CD14-positive monocyte (primary cell): ENCODE results near the gene NKAP. TPM values are rescaled to one million over a fixed set of nuclear protein-coding genes. Genes with fewer than 3 reads are reported as not detected.

Experiments
- DNase-seq, 3 donors: peaks; one replicate each; pipeline ENCODE4 v3.0.0-alpha.2; 2011 to 2022
- H2AFZ ChIP-seq: 2 replicates; pipeline ENCODE4 v1.6.0; 2012; ENCODE audit warnings: mild to moderate bottlenecking, low read depth, low read length, inconsistent platforms; ENCODE audit not compliant: insufficient read depth, poor library complexity, severe bottlenecking
- H3K27ac ChIP-seq, 2 donors: 1 replicate in 1 of 2; 2 replicates in 1 of 2; pipeline ENCODE4 v1.5.1; 2012 to 2013; ENCODE audit warnings: low read length in 2 of 2, control low read depth in 1 of 2, inconsistent platforms in 1 of 2, low read depth in 1 of 2, mild to moderate bottlenecking in 1 of 2
- H3K27me3 ChIP-seq, 2 donors: one replicate each; pipeline versions ENCODE4 v1.6.0 to v1.6.1; 2011 to 2013; ENCODE audit warnings: low read length in 2 of 2; ENCODE audit not compliant: control insufficient read depth in 2 of 2, insufficient read depth in 2 of 2
- H3K36me3 ChIP-seq, 2 donors: replicated peaks in 1 of 2; 1 replicate in 1 of 2; 2 replicates in 1 of 2; pipeline versions ENCODE4 v1.5.1 to v1.6.1; 2012 to 2013; ENCODE audit warnings: low read length in 2 of 2, control low read depth in 1 of 2, inconsistent platforms in 1 of 2, mild to moderate bottlenecking in 1 of 2; ENCODE audit not compliant: insufficient read depth in 2 of 2, control insufficient read depth in 1 of 2
- H3K4me1 ChIP-seq, 2 donors: 1 replicate in 1 of 2; 2 replicates in 1 of 2; pipeline versions ENCODE4 v1.5.1 to v1.6.1; 2012 to 2013; ENCODE audit warnings: low read length in 2 of 2, control low read depth in 1 of 2, inconsistent platforms in 1 of 2, mild to moderate bottlenecking in 1 of 2, moderate library complexity in 1 of 2; ENCODE audit not compliant: insufficient read depth in 2 of 2, control insufficient read depth in 1 of 2
- H3K4me2 ChIP-seq: replicated peaks from 2 replicates; pipeline ENCODE3; 2012; ENCODE audit warnings: low read length, moderate library complexity, mild to moderate bottlenecking; ENCODE audit not compliant: poor library complexity, severe bottlenecking; ENCODE audit errors: extremely low read depth
- H3K4me3 ChIP-seq, 3 experiments: fragments of 200-600 bp in 1 of 3; sonication (generic) in 1 of 3; replicated peaks in 1 of 3; 1 replicate in 2 of 3; 2 replicates in 1 of 3; pipeline ENCODE4 v1.5.1; 2011 to 2013; ENCODE audit warnings: low read length in 3 of 3, mild to moderate bottlenecking in 3 of 3, control low read depth in 2 of 3, low read depth in 2 of 3, inconsistent platforms in 1 of 3, moderate library complexity in 1 of 3
- H3K79me2 ChIP-seq: 2 replicates; pipeline ENCODE4 v1.6.0; 2012; ENCODE audit warnings: mild to moderate bottlenecking, control low read depth, inconsistent platforms, low read length, moderate library complexity; ENCODE audit not compliant: insufficient read depth
- H3K9ac ChIP-seq: 2 replicates; pipeline ENCODE4 v1.6.0; 2017; ENCODE audit warnings: low read length, mild to moderate bottlenecking; ENCODE audit not compliant: insufficient read depth, poor library complexity, severe bottlenecking
- H3K9me3 ChIP-seq, 2 donors: replicated peaks in 1 of 2; 1 replicate in 1 of 2; 2 replicates in 1 of 2; pipeline versions ENCODE4 v1.5.1 to v1.6.1; 2012 to 2013; ENCODE audit warnings: low read length in 2 of 2, control low read depth in 1 of 2; ENCODE audit not compliant: control insufficient read depth in 1 of 2, insufficient read depth in 1 of 2
- H4K20me1 ChIP-seq: 2 replicates; pipeline ENCODE4 v1.6.0; 2012; ENCODE audit warnings: mild to moderate bottlenecking, low read length, control low read depth, moderate library complexity; ENCODE audit not compliant: insufficient read depth
- H3K27ac Mint-ChIP-seq, 7 donors: one replicate each; pipeline ENCODE4 v1.8.0; 2020; ENCODE audit warnings: mild to moderate bottlenecking in 7 of 7, mixed read lengths in 7 of 7, moderate library complexity in 6 of 7, inconsistent platforms in 2 of 7
- H3K27me3 Mint-ChIP-seq, 3 donors: one replicate each; pipeline ENCODE4 v1.8.0; 2021 to 2022; ENCODE audit warnings: low read depth in 3 of 3, mild to moderate bottlenecking in 3 of 3, mixed read lengths in 3 of 3, moderate library complexity in 3 of 3, inconsistent platforms in 1 of 3
- H3K36me3 Mint-ChIP-seq, 2 donors: one replicate each; pipeline ENCODE4 v1.8.0; 2020; ENCODE audit warnings: mixed read lengths in 2 of 2, inconsistent platforms in 1 of 2, mild to moderate bottlenecking in 1 of 2
- H3K4me1 Mint-ChIP-seq: one replicate; pipeline ENCODE4 v1.8.0; 2020; ENCODE audit warnings: mild to moderate bottlenecking, mixed read lengths
- H3K4me3 Mint-ChIP-seq, 2 donors: one replicate each; pipeline ENCODE4 v1.8.0; 2020; ENCODE audit warnings: mild to moderate bottlenecking in 2 of 2, mixed read lengths in 2 of 2, moderate library complexity in 1 of 2
- H3K9me3 Mint-ChIP-seq, 7 donors: one replicate each; pipeline ENCODE4 v1.8.0; 2020 to 2022; ENCODE audit warnings: mixed read lengths in 7 of 7, mild to moderate bottlenecking in 6 of 7, moderate library complexity in 6 of 7, inconsistent platforms in 2 of 7
- WGBS: methylation state at CpG from one replicate; pipeline ENCODE4 v1.1.5; 2013; ENCODE audit warnings: missing lambda C conversion rate; ENCODE audit not compliant: insufficient coverage; 5-methylcytosine and 5-hydroxymethylcytosine counted together
- intact Hi-C, 2 donors: fragments of 100-400 bp; cut with micrococcal nuclease; formaldehyde crosslinking; loops; one replicate each; pipeline versions ENCODE4 v1.15.0 to v1.15.1; 2023
- polyA plus RNA-seq, 3 donors: library from polyadenylated mRNA; depleted of rRNA in 1 of 3; unstranded in 2 of 3; stranded (reverse) in 1 of 3; fragments of 300-500 nt in 2 of 3; fragments of >200 nt in 1 of 3; fragmentation: Illumina TruSeq in 2 of 3; gene quantifications; 1 replicate in 2 of 3; 2 replicates in 1 of 3; pipeline ENCODE4 v1.2.3, GENCODE V29; 2012 to 2021
- TF ChIP-seq, protein P1 (sequence below): fragments of 200-600 bp; IDR thresholded peaks from one replicate; pipeline ENCODE4 v1.8.0; 2022; ENCODE audit warnings: antibody characterized with exemption, mild to moderate bottlenecking

Gene NKAP
- polyA plus RNA-seq, 3 donors: 2.0 to 2.9 (median 2.1) TPM

DNA sequence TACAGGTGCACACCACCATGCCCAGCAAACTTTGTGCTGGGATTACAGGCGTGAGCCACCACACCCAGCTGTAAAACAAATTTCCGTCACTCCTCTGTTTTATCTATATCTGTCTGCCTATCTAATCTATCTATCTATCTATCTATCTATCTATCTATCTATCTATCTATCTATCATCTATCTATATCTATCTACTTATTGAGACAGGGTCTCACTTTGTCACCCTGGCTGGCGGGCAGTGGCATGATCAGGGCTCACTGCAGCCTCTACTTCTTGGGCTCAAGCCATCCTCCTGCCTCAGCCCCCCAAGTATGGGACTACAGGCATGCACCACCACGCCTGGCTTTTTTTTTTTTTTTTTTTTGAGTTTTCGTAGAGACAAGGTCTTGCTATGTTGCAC, 27.2 kb downstream of the NKAP start:
- no peaks in the 10 kb centered on the region for H3K36me3 Mint-ChIP-seq
- Histone ChIP-seq H3K4me1 (no peaks in the 10 kb centered on the region), H3K4me3 (no peak overlapping the region), H3K36me3 (no peaks in the 10 kb centered on the region), H4K20me1 (no peaks in the 10 kb centered on the region), H3K9ac (no peak overlapping the region), H3K79me2 (no peaks in the 10 kb centered on the region), H2AFZ (no peak overlapping the region), H3K27ac (no peak overlapping the region), H3K4me2 (no peak overlapping the region), H3K9me3 (no peaks in the 10 kb centered on the region), H3K27me3 (no peaks in the 10 kb centered on the region)
- intact Hi-C loops: no loop called here
- TF ChIP-seq, protein P1, sequence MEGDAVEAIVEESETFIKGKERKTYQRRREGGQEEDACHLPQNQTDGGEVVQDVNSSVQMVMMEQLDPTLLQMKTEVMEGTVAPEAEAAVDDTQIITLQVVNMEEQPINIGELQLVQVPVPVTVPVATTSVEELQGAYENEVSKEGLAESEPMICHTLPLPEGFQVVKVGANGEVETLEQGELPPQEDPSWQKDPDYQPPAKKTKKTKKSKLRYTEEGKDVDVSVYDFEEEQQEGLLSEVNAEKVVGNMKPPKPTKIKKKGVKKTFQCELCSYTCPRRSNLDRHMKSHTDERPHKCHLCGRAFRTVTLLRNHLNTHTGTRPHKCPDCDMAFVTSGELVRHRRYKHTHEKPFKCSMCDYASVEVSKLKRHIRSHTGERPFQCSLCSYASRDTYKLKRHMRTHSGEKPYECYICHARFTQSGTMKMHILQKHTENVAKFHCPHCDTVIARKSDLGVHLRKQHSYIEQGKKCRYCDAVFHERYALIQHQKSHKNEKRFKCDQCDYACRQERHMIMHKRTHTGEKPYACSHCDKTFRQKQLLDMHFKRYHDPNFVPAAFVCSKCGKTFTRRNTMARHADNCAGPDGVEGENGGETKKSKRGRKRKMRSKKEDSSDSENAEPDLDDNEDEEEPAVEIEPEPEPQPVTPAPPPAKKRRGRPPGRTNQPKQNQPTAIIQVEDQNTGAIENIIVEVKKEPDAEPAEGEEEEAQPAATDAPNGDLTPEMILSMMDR: no peak
- no peaks in the 10 kb centered on the region for H3K4me1 Mint-ChIP-seq
- no peak overlapping the region for H3K4me3 Mint-ChIP-seq
- no peak overlapping the region for H3K27ac Mint-ChIP-seq
- WGBS: 100% methylated on average over 3 of the region's 5 CpGs
- no peak for DNase-seq
- peaks cover 0 to 3% (median 0%) of the 10 kb centered on the region in 3 donors for H3K27me3 Mint-ChIP-seq
- peaks cover 0 to 5% (median 0%) of the 10 kb centered on the region in 7 donors for H3K9me3 Mint-ChIP-seq

DNA sequence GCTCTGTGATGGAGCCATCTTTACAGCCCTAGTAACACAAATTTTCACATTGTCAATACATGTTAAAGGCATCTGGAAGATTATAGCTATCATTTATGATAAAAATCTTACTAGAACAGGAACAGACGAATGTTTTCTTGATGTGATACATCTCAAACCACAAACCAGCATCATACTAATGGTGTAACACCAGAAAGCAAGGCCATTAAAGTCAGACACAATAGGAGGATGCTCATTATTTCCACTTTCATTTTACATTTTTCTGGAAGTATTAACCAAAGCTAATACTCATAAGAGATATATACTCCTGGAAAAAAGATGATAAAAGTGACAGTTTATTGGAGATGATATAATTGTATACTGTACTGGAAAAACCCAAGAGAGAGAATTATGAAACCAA, 42.6 kb downstream of the NKAP start:
- Histone ChIP-seq H3K27ac (no peak overlapping the region), H3K9me3 (no peaks in the 10 kb centered on the region), H3K27me3 (no peaks in the 10 kb centered on the region), H2AFZ (no peak overlapping the region), H3K9ac (no peak overlapping the region), H3K4me3 (no peak overlapping the region), H3K4me2 (no peak overlapping the region), H4K20me1 (no peaks in the 10 kb centered on the region), H3K36me3 (no peaks in the 10 kb centered on the region), H3K4me1 (peaks cover 8% of the 10 kb centered on the region in 2 donors), H3K79me2 (no peaks in the 10 kb centered on the region)
- no peaks in the 10 kb centered on the region for H3K9me3 Mint-ChIP-seq
- no peaks in the 10 kb centered on the region for H3K36me3 Mint-ChIP-seq
- WGBS: no CpG with 5 or more reads among the region's 1 CpG
- peak overlapping the region in 1 of 7 donors; percentile 32 for H3K27ac Mint-ChIP-seq
- no peak overlapping the region for H3K4me3 Mint-ChIP-seq
- H3K27me3 Mint-ChIP-seq: peaks cover 0 to 3% (median 0%) of the 10 kb centered on the region in 3 donors
- intact Hi-C loops: no loop called here
- peaks cover 10% of the 10 kb centered on the region for H3K4me1 Mint-ChIP-seq
- no peak for DNase-seq
- TF ChIP-seq, protein P1: no peak
